Spleen (tissue), 7 donors: ENCODE measurements around the gene DMD.

ENCODE experiments used
- CTCF ChIP-seq, 11 experiments: fragments of 200-600 bp in 7 of 11; fragments of 450-650 bp in 4 of 11; sonication (generic) in 4 of 11; IDR thresholded peaks in 8 of 11; conservative IDR thresholded peaks in 3 of 11; 1 replicate in 7 of 11; 2 replicates in 4 of 11; pipeline versions ENCODE4 v1.4.0 to v1.8.0; 2016 to 2021; ENCODE audit warnings: antibody characterized with exemption in 11 of 11, inconsistent platforms in 4 of 11, mild to moderate bottlenecking in 1 of 11
- POLR2AphosphoS5 ChIP-seq, 3 donors: sonication (generic); formaldehyde crosslinking; IDR thresholded peaks; one replicate each; pipeline ENCODE4 v1.5.1; 2017; ENCODE audit warnings: antibody characterized with exemption in 3 of 3
- donor health status: DM: no; HTN: no; CAD: no; lungs with moderate emphysema.
- donor health status: DM: no; HTN: no; CAD: no.
- donor health status: DM: no; HTN: no; CAD: no.

- TF ChIP-seq CTCF (IDR thresholded peaks at IDR 0.05 in 8 of 11, conservative IDR thresholded peaks at IDR 0.05 in 3 of 11): no peak
- TF ChIP-seq POLR2AphosphoS5 (IDR thresholded peaks at IDR 0.05): no peak
Observed at GRCh38 chrX:31440546-31440945, 1770.8 kb downstream of the DMD start.
